ENCODE measurements around the gene DES.

DES gene

GRCh38 chr2:219429958-219430606 is 11.9 kb downstream of the DES start:
- Histone ChIP-seq H3K36me3 (ENCODE audit: insufficient read depth, low read length) (no peaks in the 10 kb centered on the region), H3K79me2 (ENCODE audit: control insufficient read depth, insufficient read depth, low read length, unreplicated experiment) (no peaks in the 10 kb centered on the region), H3K27me3 (ENCODE audit: insufficient read depth, low read length) (peaks cover 5% of the 10 kb centered on the region; the same call in 1 of the 2 replicates), H2AFZ (ENCODE audit: low read length, unreplicated experiment) (no peak overlapping the region), H3K4me1 (ENCODE audit: control insufficient read depth, insufficient read depth, low read length, unreplicated experiment) (no peaks in the 10 kb centered on the region), H3K27ac (ENCODE audit: low read depth, low read length) (no peak overlapping the region), H3K4me3 (ENCODE audit: low read depth, low read length) (no peak overlapping the region)

- H2AFZ ChIP-seq (ENCODE audit: low read length, unreplicated experiment), result no peak overlapping the region
- H3K4me1 ChIP-seq (ENCODE audit: control insufficient read depth, insufficient read depth, low read length, unreplicated experiment), result no peaks in the 10 kb centered on the region
- H3K36me3 ChIP-seq (ENCODE audit: insufficient read depth, low read length), result no peaks in the 10 kb centered on the region
- H3K27me3 ChIP-seq (ENCODE audit: insufficient read depth, low read length), result peaks cover 13% of the 10 kb centered on the region; the same call in 1 of the 2 replicates
- no peak overlapping the region for H3K4me3 ChIP-seq (ENCODE audit: low read depth, low read length)
- H3K27ac ChIP-seq (ENCODE audit: low read depth, low read length), result no peak overlapping the region
- H3K79me2 ChIP-seq (ENCODE audit: control insufficient read depth, insufficient read depth, low read length, unreplicated experiment), result no peaks in the 10 kb centered on the region
Observed at GRCh38 chr2:219430633-219431615, 12.7 kb downstream of the DES start.

GRCh38 chr2:219433666-219434467 is 15.7 kb downstream of the DES start:
- H3K27me3 ChIP-seq (ENCODE audit: insufficient read depth, low read length), result peaks cover 13% of the 10 kb centered on the region; the same call in 1 of the 2 replicates
- no peak overlapping the region for H3K4me3 ChIP-seq (ENCODE audit: low read depth, low read length)
- no peak overlapping the region for H2AFZ ChIP-seq (ENCODE audit: low read length, unreplicated experiment)
- no peaks in the 10 kb centered on the region for H3K79me2 ChIP-seq (ENCODE audit: control insufficient read depth, insufficient read depth, low read length, unreplicated experiment)
- H3K27ac ChIP-seq (ENCODE audit: low read depth, low read length), result no peak overlapping the region
- no peaks in the 10 kb centered on the region for H3K4me1 ChIP-seq (ENCODE audit: control insufficient read depth, insufficient read depth, low read length, unreplicated experiment)
- no peaks in the 10 kb centered on the region for H3K36me3 ChIP-seq (ENCODE audit: insufficient read depth, low read length)

GRCh38 chr2:219434468-219434717 is 16.2 kb downstream of the DES start:
- no peaks in the 10 kb centered on the region for H3K36me3 ChIP-seq (ENCODE audit: insufficient read depth, low read length)
- no peak overlapping the region for H3K27ac ChIP-seq (ENCODE audit: low read depth, low read length)
- peaks cover 13% of the 10 kb centered on the region; the same call in 1 of the 2 replicates for H3K27me3 ChIP-seq (ENCODE audit: insufficient read depth, low read length)
- H3K79me2 ChIP-seq (ENCODE audit: control insufficient read depth, insufficient read depth, low read length, unreplicated experiment), result no peaks in the 10 kb centered on the region
- H3K4me3 ChIP-seq (ENCODE audit: low read depth, low read length), result no peak overlapping the region
- no peaks in the 10 kb centered on the region for H3K4me1 ChIP-seq (ENCODE audit: control insufficient read depth, insufficient read depth, low read length, unreplicated experiment)
- no peak overlapping the region for H2AFZ ChIP-seq (ENCODE audit: low read length, unreplicated experiment)

DNA sequence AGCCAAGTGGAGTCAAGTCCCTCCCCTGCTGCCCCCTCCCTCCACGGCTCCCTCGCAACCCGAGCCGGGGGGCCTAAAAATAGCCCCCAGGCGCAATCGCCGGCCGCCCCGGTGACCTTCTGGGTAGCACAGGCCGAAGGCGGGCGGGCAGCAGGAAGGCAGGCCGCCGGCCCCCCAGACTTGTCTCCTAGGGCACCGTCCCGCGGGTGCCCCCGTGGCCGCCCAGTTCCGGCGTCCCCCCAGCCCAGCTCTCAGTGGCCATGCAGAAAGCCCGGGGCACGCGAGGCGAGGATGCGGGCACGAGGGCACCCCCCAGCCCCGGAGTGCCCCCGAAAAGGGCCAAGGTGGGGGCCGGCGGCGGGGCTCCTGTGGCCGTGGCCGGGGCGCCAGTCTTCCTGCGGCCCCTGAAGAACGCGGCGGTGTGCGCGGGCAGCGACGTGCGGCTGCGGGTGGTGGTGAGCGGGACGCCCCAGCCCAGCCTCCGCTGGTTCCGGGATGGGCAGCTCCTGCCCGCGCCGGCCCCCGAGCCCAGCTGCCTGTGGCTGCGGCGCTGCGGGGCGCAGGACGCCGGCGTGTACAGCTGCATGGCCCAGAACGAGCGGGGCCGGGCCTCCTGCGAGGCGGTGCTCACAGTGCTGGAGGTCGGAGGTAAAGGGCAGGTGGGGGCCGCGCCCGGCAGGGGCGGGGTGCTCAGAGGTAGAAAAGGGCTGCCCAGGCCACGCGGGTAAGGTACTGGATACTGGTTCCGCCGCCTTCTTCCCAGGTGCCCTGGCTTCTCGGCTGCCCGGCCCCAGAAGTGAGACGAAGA is 16.7 kb downstream of the DES start, which contains the start of gene SPEG:
TSS of gene SPEG (plus strand) at position 126 of the 808 bp plus-strand sequence. CDS start at position 261, 135 bp downstream.
- Histone ChIP-seq H3K4me1 (ENCODE audit: control insufficient read depth, insufficient read depth, low read length, unreplicated experiment) (no peaks in the 10 kb centered on the region), H3K27ac (ENCODE audit: low read depth, low read length) (no peak within 1 kb of the TSS), H3K27me3 (ENCODE audit: insufficient read depth, low read length) (peaks cover 13% of the 10 kb centered on the region; the same call in 1 of the 2 replicates), H2AFZ (ENCODE audit: low read length, unreplicated experiment) (no peak within 1 kb of the TSS), H3K79me2 (ENCODE audit: control insufficient read depth, insufficient read depth, low read length, unreplicated experiment) (no peaks in the 10 kb centered on the region), H3K36me3 (ENCODE audit: insufficient read depth, low read length) (no peaks in the 10 kb centered on the region), H3K4me3 (ENCODE audit: low read depth, low read length) (no peak within 1 kb of the TSS)

DNA sequence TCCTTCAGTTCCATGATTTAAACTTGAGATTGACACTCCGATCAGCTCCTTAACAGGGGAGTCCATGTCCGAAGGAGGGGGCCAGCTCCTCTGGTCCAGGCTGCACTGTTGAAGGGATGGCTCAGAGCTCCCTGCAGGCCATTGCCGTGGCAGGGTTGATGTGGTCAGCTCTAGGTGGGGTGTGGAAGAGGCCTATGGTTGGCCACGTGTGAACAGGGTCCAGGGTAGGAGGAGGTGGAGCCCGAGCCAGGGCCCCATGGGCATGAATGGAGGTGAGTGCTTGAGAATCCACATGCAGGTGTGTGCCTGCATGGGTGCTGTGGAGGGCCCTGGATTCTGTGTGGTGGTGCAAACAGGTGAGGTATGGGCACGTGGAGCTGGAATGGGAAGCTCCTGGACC is 17.5 kb downstream of the DES start:
- Histone ChIP-seq H3K27ac (ENCODE audit: low read depth, low read length) (no peak overlapping the region), H3K27me3 (ENCODE audit: insufficient read depth, low read length) (peaks cover 13% of the 10 kb centered on the region; the same call in 1 of the 2 replicates), H3K4me3 (ENCODE audit: low read depth, low read length) (no peak overlapping the region), H3K36me3 (ENCODE audit: insufficient read depth, low read length) (no peaks in the 10 kb centered on the region), H3K4me1 (ENCODE audit: control insufficient read depth, insufficient read depth, low read length, unreplicated experiment) (peaks cover 2% of the 10 kb centered on the region), H2AFZ (ENCODE audit: low read length, unreplicated experiment) (no peak overlapping the region), H3K79me2 (ENCODE audit: control insufficient read depth, insufficient read depth, low read length, unreplicated experiment) (no peaks in the 10 kb centered on the region)

GRCh38 chr2:219436491-219436890 is 18.3 kb downstream of the DES start:
- H3K27ac ChIP-seq (ENCODE audit: low read depth, low read length), result no peak overlapping the region
- peaks cover 13% of the 10 kb centered on the region; the same call in 1 of the 2 replicates for H3K27me3 ChIP-seq (ENCODE audit: insufficient read depth, low read length)
- no peaks in the 10 kb centered on the region for H3K79me2 ChIP-seq (ENCODE audit: control insufficient read depth, insufficient read depth, low read length, unreplicated experiment)
- H3K4me1 ChIP-seq (ENCODE audit: control insufficient read depth, insufficient read depth, low read length, unreplicated experiment), result peaks cover 10% of the 10 kb centered on the region
- no peaks in the 10 kb centered on the region for H3K36me3 ChIP-seq (ENCODE audit: insufficient read depth, low read length)
- H2AFZ ChIP-seq (ENCODE audit: low read length, unreplicated experiment), result no peak overlapping the region
- no peak overlapping the region for H3K4me3 ChIP-seq (ENCODE audit: low read depth, low read length)

GRCh38 chr2:219437141-219437540 is 19.0 kb downstream of the DES start:
- H3K36me3 ChIP-seq (ENCODE audit: insufficient read depth, low read length), result no peaks in the 10 kb centered on the region
- H3K4me3 ChIP-seq (ENCODE audit: low read depth, low read length), result no peak overlapping the region
- no peaks in the 10 kb centered on the region for H3K79me2 ChIP-seq (ENCODE audit: control insufficient read depth, insufficient read depth, low read length, unreplicated experiment)
- no peak overlapping the region for H2AFZ ChIP-seq (ENCODE audit: low read length, unreplicated experiment)
- H3K4me1 ChIP-seq (ENCODE audit: control insufficient read depth, insufficient read depth, low read length, unreplicated experiment), result peaks cover 11% of the 10 kb centered on the region
- H3K27ac ChIP-seq (ENCODE audit: low read depth, low read length), result no peak overlapping the region
- peaks cover 13% of the 10 kb centered on the region; the same call in 1 of the 2 replicates for H3K27me3 ChIP-seq (ENCODE audit: insufficient read depth, low read length)

DNA sequence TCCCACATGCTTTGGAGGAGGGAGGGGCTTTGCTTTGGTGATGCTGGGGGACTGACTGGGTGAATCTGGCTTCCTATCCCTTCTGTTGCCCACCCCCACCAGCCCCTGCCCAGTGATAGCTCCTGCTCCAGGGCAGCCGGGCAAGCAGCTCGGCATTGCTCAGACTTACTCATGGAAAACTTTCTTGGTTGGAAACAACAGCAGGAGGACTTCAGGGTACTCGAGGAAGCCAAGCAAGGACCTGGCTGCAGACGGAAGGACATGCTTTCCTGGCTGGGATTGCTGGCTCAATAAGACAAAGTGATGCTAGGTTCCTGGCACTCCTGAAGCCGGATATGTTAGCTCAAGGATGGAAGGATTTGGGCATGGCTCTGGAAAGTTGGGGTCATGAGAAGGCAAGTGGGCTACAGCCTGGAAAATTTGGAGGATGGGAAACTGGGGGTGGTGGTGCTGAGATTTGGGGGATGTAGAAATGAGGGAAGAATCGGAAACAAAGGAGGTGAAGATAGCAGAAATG is 19.6 kb downstream of the DES start:
- no peaks in the 10 kb centered on the region for H3K79me2 ChIP-seq (ENCODE audit: control insufficient read depth, insufficient read depth, low read length, unreplicated experiment)
- no peak overlapping the region for H3K4me3 ChIP-seq (ENCODE audit: low read depth, low read length)
- no peak overlapping the region for H2AFZ ChIP-seq (ENCODE audit: low read length, unreplicated experiment)
- peaks cover 13% of the 10 kb centered on the region; the same call in 1 of the 2 replicates for H3K27me3 ChIP-seq (ENCODE audit: insufficient read depth, low read length)
- H3K27ac ChIP-seq (ENCODE audit: low read depth, low read length), result no peak overlapping the region
- H3K4me1 ChIP-seq (ENCODE audit: control insufficient read depth, insufficient read depth, low read length, unreplicated experiment), result peaks cover 13% of the 10 kb centered on the region
- no peaks in the 10 kb centered on the region for H3K36me3 ChIP-seq (ENCODE audit: insufficient read depth, low read length)
